IMR-90 (cell line): ENCODE measurements around the gene QKI. TPM values are rescaled to one million over a fixed set of nuclear protein-coding genes. Genes with fewer than 3 reads are reported as not detected.

Experiments used
- ATAC-seq: fragments of 200-7000 bp; cut with Tn5 transposase; 2 replicates; pipeline ENCODE4 v1.9.1; 2020; ENCODE audit warnings: low read depth, mild to moderate bottlenecking, moderate library complexity
- BruUV-seq: library from RNA; stranded (reverse); fragments of 400-500 nt; replicated peaks from 2 replicates; lab custom pipeline; 2021; lab: Mats Ljungman, UMichigan
- CTCF ChIA-PET: fragments of 300-600 bp; formaldehyde crosslinking; extraction: SDS; loops from one replicate; lab custom pipeline; 2021; ENCODE audit warnings: antibody characterized with exemption; lab: Yijun Ruan, JAX
- POLR2A ChIA-PET: fragments of 300-600 bp; sonication (Branson Sonifier 250); formaldehyde crosslinking; loops from one replicate; lab custom pipeline; 2022; ENCODE audit warnings: antibody characterized with exemption; ENCODE audit not compliant: unreplicated experiment; lab: Charles Lee
- DNase-seq: peaks from one replicate; pipeline ENCODE4 v3.0.0; 2013
- H2AFZ ChIP-seq: replicated peaks from 2 replicates; pipeline ENCODE3; 2013; ENCODE audit warnings: low read length, mild to moderate bottlenecking; ENCODE audit not compliant: poor library complexity
- H2AK5ac ChIP-seq: 2 replicates; pipeline ENCODE4 v1.6.1; 2013; ENCODE audit warnings: low read depth, low read length, inconsistent platforms
- H2AK9ac ChIP-seq: replicated peaks from 2 replicates; pipeline ENCODE3; 2013; ENCODE audit warnings: mild to moderate bottlenecking, low read depth, low read length, moderate library complexity; ENCODE audit not compliant: poor library complexity
- H2BK120ac ChIP-seq: 2 replicates; pipeline ENCODE4 v1.6.1; 2013; ENCODE audit warnings: low read depth, low read length, inconsistent platforms
- H2BK15ac ChIP-seq: 3 replicates; pipeline ENCODE4 v1.6.1; 2013; ENCODE audit warnings: low read depth, low read length, inconsistent platforms
- H2BK20ac ChIP-seq: 2 replicates; pipeline ENCODE4 v1.6.1; 2013; ENCODE audit warnings: low read depth, mild to moderate bottlenecking, inconsistent platforms, low read length, moderate library complexity
- H2BK5ac ChIP-seq: 2 replicates; pipeline ENCODE4 v1.6.1; 2013; ENCODE audit warnings: mild to moderate bottlenecking, low read depth, low read length, inconsistent platforms; ENCODE audit not compliant: poor library complexity, severe bottlenecking
- H3K14ac ChIP-seq: replicated peaks from 2 replicates; pipeline ENCODE4 v1.6.1; 2013; ENCODE audit warnings: low read depth, low read length, inconsistent platforms
- H3K18ac ChIP-seq: 2 replicates; pipeline ENCODE4 v1.6.1; 2013; ENCODE audit warnings: low read depth, low read length, control low read depth
- H3K23ac ChIP-seq: 2 replicates; pipeline ENCODE4 v1.6.1; 2013; ENCODE audit warnings: low read depth, low read length, inconsistent platforms
- H3K27ac ChIP-seq: 2 replicates; pipeline ENCODE4 v1.5.1; 2013; ENCODE audit warnings: mild to moderate bottlenecking, control low read depth, low read length; ENCODE audit not compliant: insufficient read depth
- H3K27me3 ChIP-seq: 2 replicates; pipeline ENCODE4 v1.6.1; 2013; ENCODE audit warnings: low read length; ENCODE audit not compliant: control insufficient read depth, insufficient read depth
- H3K36me3 ChIP-seq: 2 replicates; pipeline ENCODE4 v1.6.1; 2013; ENCODE audit warnings: low read length, mixed read lengths; ENCODE audit not compliant: control insufficient read depth, insufficient read depth
- H3K4ac ChIP-seq: 2 replicates; pipeline ENCODE4 v1.6.1; 2013; ENCODE audit warnings: low read depth, low read length, inconsistent platforms
- H3K4me1 ChIP-seq: 2 replicates; pipeline ENCODE4 v1.6.1; 2013; ENCODE audit warnings: low read length, mixed read lengths; ENCODE audit not compliant: control insufficient read depth, insufficient read depth
- H3K4me2 ChIP-seq: 2 replicates; pipeline ENCODE4 v1.6.1; 2013; ENCODE audit warnings: low read depth, mild to moderate bottlenecking, control low read depth, low read length, moderate library complexity
- H3K4me3 ChIP-seq: 2 replicates; pipeline ENCODE4 v1.5.1; 2013; ENCODE audit warnings: low read depth, mild to moderate bottlenecking, control low read depth, low read length, moderate library complexity; ENCODE audit not compliant: insufficient read depth
- H3K56ac ChIP-seq: 2 replicates; pipeline ENCODE4 v1.6.1; 2013; ENCODE audit warnings: low read length, inconsistent platforms; ENCODE audit not compliant: insufficient read depth; ENCODE audit errors: extremely low read depth
- H3K79me1 ChIP-seq, 2 experiments: 2 replicates each; pipeline ENCODE4 v1.6.1; 2013; ENCODE audit warnings: low read length in 2 of 2, inconsistent platforms in 1 of 2, low read depth in 1 of 2
- H3K9ac ChIP-seq: 2 replicates; pipeline ENCODE4 v1.6.1; 2013; ENCODE audit warnings: low read depth, low read length, control low read depth
- H3K9me1 ChIP-seq: 2 replicates; pipeline ENCODE4 v1.6.1; 2013; ENCODE audit warnings: low read length, inconsistent platforms; ENCODE audit not compliant: insufficient read depth
- H3K9me3 ChIP-seq: 2 replicates; pipeline ENCODE4 v1.6.1; 2013; ENCODE audit warnings: low read length; ENCODE audit not compliant: control insufficient read depth, insufficient read depth
- H4K20me1 ChIP-seq: 2 replicates; pipeline ENCODE4 v1.6.1; 2013; ENCODE audit warnings: low read length, inconsistent platforms; ENCODE audit not compliant: insufficient read depth
- H4K5ac ChIP-seq: 2 replicates; pipeline ENCODE4 v1.6.1; 2013; ENCODE audit warnings: mild to moderate bottlenecking, low read depth, low read length, control low read depth
- H4K8ac ChIP-seq, 2 experiments: 2 replicates each; pipeline ENCODE4 v1.6.1; 2013; ENCODE audit warnings: low read depth in 2 of 2, low read length in 2 of 2, control low read depth in 1 of 2, inconsistent platforms in 1 of 2
- H4K91ac ChIP-seq: 2 replicates; pipeline ENCODE4 v1.6.1; 2013; ENCODE audit warnings: low read depth, low read length, inconsistent platforms; ENCODE audit not compliant: insufficient read depth
- BHLHE40 ChIP-seq: fragments of 150-350 bp; IDR thresholded peaks from 2 replicates; pipeline ENCODE4 v1.6.1; 2016; ENCODE audit warnings: mild to moderate bottlenecking, low read depth, low read length
- MXI1 ChIP-seq: IDR thresholded peaks from 2 replicates; pipeline ENCODE4 v1.6.1; 2012; ENCODE audit warnings: low read depth, mild to moderate bottlenecking, low read length, moderate library complexity, borderline replicate concordance
- NFE2L2 ChIP-seq: fragments of 150-350 bp; IDR thresholded peaks from 2 replicates; pipeline ENCODE4 v1.6.1; 2016; ENCODE audit warnings: low read depth, mild to moderate bottlenecking, low read length
- WGBS, 2 experiments: methylation state at CpG; one replicate each; pipeline versions ENCODE4 v1.1.5 to v1.1.7; 2013; ENCODE audit warnings: missing lambda C conversion rate in 2 of 2; ENCODE audit not compliant: insufficient read length in 1 of 2; ENCODE audit errors: extremely low coverage in 2 of 2; 5-methylcytosine and 5-hydroxymethylcytosine counted together
- dilution Hi-C: fragments of 300-500 bp; cut with HindIII; formaldehyde crosslinking; loops from one replicate; pipeline ENCODE4 v1.14.3; 2018; ENCODE audit warnings: low sequenced_read_pairs; ENCODE audit not compliant: unreplicated experiment
- in situ Hi-C: fragments of 300-500 bp; cut with MboI; formaldehyde crosslinking; loops from 3 replicates; pipeline ENCODE4 v1.14.3; 2019; ENCODE audit warnings: low sequenced_read_pairs, inconsistent platforms, mixed read lengths
- intact Hi-C: fragments of 100-400 bp; cut with micrococcal nuclease; formaldehyde crosslinking; loops from 2 replicates; pipeline ENCODE4 v1.10.0; 2022
- polyA plus RNA-seq, 3 experiments: library from polyadenylated mRNA; depleted of rRNA; stranded (reverse); fragments of >200 nt; gene quantifications; 2 replicates each; pipeline ENCODE4 v1.2.3, GENCODE V29; 2012; ENCODE audit warnings: low replicate concordance in 1 of 3
- total RNA-seq: library from RNA; depleted of rRNA; stranded (reverse); fragments of >200 nt; gene quantifications from 2 replicates; pipeline ENCODE4 v1.2.3, GENCODE V29; 2012

QKI gene
- total and polyA plus RNA-seq, 2 of the 4 experiments (the other 2 are of a cell fraction): 112 to 232 TPM

DNA sequence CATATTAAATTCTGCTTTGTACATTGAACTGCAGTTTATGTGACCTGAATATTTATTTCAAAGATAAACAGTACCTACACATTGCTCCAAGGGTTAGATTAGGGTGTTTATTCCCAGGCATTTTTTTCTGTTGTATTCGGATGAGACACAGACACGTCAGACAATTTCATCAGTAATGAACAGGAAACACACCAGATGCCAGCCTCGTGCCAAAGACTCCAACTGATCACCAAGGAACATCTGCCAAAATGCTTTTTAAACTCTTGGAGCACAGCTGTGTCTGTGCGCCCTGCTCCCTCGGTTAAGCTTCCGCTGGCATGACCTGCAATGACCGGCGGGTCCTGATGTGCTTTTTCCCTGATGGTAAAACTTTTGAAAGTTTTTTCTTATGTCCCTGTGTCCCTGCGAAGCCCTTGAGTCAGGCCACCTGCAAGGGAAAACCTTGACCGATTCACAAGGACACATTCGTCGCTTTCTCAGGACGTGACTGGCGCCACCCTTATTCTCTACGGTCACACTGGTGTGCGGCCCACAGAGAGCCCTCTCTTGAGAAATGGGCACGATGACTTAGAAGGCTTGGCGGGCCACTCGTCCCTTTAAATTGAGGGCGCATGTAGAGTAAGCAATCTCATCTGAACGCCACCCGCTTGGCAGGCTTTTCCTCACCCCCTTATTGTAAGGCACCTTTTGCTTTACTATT, 173.9 kb downstream of the QKI start:
- peak overlapping the region; percentile 53 for H2BK5ac ChIP-seq
- no TSS peak for BruUV-seq
- no peak overlapping the region for H3K4me3 ChIP-seq
- peaks cover 4% of the 10 kb centered on the region; the same call in 1 of the 2 replicates for H3K9me1 ChIP-seq
- no peak overlapping the region for H3K56ac ChIP-seq
- intact Hi-C loops (loop anchor here (5.0 to 10.0 kb wide), 2 partner anchors 276 to 369 kb away; no protein-coding TSS in a partner anchor), in situ Hi-C loops (loop anchor here (25.0 kb wide), 1 partner anchor 374 kb away; no protein-coding TSS in a partner anchor), dilution Hi-C loops (no loop called here)
- H4K8ac ChIP-seq: 0 out of 4 replicates have a peak overlapping the region, but pooled peaks of 1 of the 2 experiments have one; percentile 40
- H4K5ac ChIP-seq: no peak overlapping the region
- H2AK9ac ChIP-seq: no peak overlapping the region
- H4K20me1 ChIP-seq: no peaks in the 10 kb centered on the region; the same call in 1 of the 2 replicates
- H3K18ac ChIP-seq: no peak overlapping the region
- peak overlapping the region; percentile 74 for H2AK5ac ChIP-seq
- DNase-seq: peak; percentile 74
- H3K4ac ChIP-seq: peak overlapping the region; percentile 15; the same call in 1 of the 2 replicates
- POLR2A ChIA-PET: no interaction called here
- peak overlapping the region; percentile 41; the same call in 1 of the 2 replicates for H4K91ac ChIP-seq
- no peak overlapping the region for H3K14ac ChIP-seq
- no peak overlapping the region for H2AFZ ChIP-seq
- TF ChIP-seq BHLHE40 (peak; percentile 73), MXI1 (no peak), NFE2L2 (no peak)
- CTCF ChIA-PET: interaction anchor here (0.6 to 0.7 kb wide), 2 partner anchors 19 to 367 kb away, joined by 3 read pairs; no protein-coding TSS in a partner anchor
- 91% methylated on average over 11 of the region's 22 CpGs; no CpG with 5 or more reads in 1 of the 2 experiments for WGBS, 2 experiments
- H3K4me2 ChIP-seq: no peak overlapping the region
- H2BK15ac ChIP-seq: peak overlapping the region; percentile 83; the same call in 2 of the 3 replicates
- peak overlapping the region; percentile 22 for H2BK20ac ChIP-seq
- no peak overlapping the region for H3K9ac ChIP-seq
- peak overlapping the region; percentile 47 for H2BK120ac ChIP-seq
- H3K27me3 ChIP-seq: no peaks in the 10 kb centered on the region
- peak overlapping the region; percentile 7 for H3K27ac ChIP-seq
- H3K36me3 ChIP-seq: no peaks in the 10 kb centered on the region
- H3K23ac ChIP-seq: no peak overlapping the region
- ATAC-seq: no peak
- H3K4me1 ChIP-seq: peaks cover 7% of the 10 kb centered on the region
- H3K9me3 ChIP-seq: peaks cover 7% of the 10 kb centered on the region
- no peaks in the 10 kb centered on the region for H3K79me1 ChIP-seq
